ENCODE results near the gene IDH3G.

Gene IDH3G

DNA sequence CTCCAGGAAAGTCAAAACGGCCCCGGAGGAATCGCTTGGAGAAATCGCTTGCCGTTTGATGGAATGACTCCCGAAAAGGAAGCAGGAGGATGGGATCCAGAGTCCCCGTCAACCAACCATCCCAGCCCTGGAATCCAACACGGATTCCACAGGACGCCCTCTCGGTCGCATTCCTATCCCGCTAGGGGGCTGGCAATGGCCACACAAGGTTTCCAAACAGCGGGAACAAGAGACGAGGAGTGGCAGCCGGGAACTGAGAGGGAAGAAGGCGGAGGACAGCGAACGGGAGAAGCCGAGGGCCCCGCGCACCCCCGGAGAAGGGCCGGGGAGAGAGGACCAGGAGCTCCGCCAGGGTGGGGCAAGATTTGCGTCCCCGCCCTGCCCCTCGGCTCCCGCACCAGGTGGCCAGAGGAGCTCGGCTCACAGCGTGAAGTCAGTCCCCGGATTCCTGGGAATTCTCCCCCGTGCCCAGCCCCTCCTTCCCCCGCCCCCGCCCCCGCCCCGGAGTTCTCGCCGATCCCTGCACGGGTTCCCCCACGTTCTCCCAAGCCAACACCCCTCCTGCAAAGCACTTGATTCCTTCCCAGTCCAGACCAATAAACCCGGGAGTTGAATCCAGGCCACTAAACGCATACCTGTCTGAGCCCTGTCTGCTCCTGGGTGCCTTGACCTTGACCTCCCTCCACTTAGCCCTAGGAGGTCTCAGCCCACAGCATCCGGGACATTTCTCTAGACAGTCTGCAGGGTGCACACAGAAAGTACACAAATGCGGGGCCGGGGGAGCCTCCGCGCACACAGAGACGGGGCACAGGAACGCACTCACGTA, 34.8 kb upstream of the IDH3G start (continued):
- TF ChIP-seq PRDM10 (tag by site-specific recombination; IDR thresholded peaks at IDR 0.05), result peak; percentile 76

DNA sequence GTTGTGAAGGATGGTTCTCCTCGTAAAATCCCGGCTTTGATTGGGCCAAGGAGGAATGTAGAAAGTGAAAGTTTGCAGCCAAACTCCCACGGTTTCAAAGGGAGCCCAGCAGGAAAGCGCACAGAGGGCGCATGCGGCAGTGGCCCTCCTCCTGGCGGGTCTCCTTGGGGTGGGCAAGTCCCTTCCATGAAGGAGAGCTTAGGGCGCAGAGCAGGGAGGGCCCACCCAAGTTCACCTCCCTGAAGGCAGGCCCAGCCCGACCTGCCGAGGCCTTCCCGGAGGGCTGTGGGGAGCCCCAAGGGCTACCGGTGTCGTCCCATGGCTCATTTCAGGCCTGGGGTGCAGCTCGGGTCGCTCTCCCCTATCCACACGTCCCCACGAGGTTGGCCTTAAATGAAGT, 34.1 kb upstream of the IDH3G start:
- H3K9me3 ChIP-seq (ENCODE audit: control insufficient read depth, insufficient read depth, low read depth, low read length), result no peaks in the 10 kb centered on the region
- TF ChIP-seq PRDM6 (tag by site-specific recombination; IDR thresholded peaks at IDR 0.05) (no peak), ZNF138 (tag by site-specific recombination; IDR thresholded peaks at IDR 0.05; ENCODE audit: borderline replicate concordance) (no peak), ZNF776 (tag by site-specific recombination; IDR thresholded peaks at IDR 0.05; ENCODE audit: borderline replicate concordance) (no peak), ZNF354C (tag by site-specific recombination; IDR thresholded peaks at IDR 0.05; ENCODE audit: borderline replicate concordance, low read depth) (no peak), ZNF449 (tag by site-specific recombination; IDR thresholded peaks at IDR 0.05) (no peak), ZNF398 (tag by site-specific recombination; IDR thresholded peaks at IDR 0.05) (no peak), FEZF1 (tag by site-specific recombination; IDR thresholded peaks at IDR 0.05) (no peak), ZNF658 (tag by site-specific recombination; IDR thresholded peaks at IDR 0.05) (no peak), ZNF600 (tag by site-specific recombination; IDR thresholded peaks at IDR 0.05) (no peak)
- TF ChIP-seq, protein P1, sequence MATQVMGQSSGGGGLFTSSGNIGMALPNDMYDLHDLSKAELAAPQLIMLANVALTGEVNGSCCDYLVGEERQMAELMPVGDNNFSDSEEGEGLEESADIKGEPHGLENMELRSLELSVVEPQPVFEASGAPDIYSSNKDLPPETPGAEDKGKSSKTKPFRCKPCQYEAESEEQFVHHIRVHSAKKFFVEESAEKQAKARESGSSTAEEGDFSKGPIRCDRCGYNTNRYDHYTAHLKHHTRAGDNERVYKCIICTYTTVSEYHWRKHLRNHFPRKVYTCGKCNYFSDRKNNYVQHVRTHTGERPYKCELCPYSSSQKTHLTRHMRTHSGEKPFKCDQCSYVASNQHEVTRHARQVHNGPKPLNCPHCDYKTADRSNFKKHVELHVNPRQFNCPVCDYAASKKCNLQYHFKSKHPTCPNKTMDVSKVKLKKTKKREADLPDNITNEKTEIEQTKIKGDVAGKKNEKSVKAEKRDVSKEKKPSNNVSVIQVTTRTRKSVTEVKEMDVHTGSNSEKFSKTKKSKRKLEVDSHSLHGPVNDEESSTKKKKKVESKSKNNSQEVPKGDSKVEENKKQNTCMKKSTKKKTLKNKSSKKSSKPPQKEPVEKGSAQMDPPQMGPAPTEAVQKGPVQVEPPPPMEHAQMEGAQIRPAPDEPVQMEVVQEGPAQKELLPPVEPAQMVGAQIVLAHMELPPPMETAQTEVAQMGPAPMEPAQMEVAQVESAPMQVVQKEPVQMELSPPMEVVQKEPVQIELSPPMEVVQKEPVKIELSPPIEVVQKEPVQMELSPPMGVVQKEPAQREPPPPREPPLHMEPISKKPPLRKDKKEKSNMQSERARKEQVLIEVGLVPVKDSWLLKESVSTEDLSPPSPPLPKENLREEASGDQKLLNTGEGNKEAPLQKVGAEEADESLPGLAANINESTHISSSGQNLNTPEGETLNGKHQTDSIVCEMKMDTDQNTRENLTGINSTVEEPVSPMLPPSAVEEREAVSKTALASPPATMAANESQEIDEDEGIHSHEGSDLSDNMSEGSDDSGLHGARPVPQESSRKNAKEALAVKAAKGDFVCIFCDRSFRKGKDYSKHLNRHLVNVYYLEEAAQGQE (tag by site-specific recombination; IDR thresholded peaks at IDR 0.05), result no peak
- TF ChIP-seq, protein P2, sequence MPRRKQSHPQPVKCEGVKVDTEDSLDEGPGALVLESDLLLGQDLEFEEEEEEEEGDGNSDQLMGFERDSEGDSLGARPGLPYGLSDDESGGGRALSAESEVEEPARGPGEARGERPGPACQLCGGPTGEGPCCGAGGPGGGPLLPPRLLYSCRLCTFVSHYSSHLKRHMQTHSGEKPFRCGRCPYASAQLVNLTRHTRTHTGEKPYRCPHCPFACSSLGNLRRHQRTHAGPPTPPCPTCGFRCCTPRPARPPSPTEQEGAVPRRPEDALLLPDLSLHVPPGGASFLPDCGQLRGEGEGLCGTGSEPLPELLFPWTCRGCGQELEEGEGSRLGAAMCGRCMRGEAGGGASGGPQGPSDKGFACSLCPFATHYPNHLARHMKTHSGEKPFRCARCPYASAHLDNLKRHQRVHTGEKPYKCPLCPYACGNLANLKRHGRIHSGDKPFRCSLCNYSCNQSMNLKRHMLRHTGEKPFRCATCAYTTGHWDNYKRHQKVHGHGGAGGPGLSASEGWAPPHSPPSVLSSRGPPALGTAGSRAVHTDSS (tag by site-specific recombination; IDR thresholded peaks at IDR 0.05), result no peak
- no peaks in the 10 kb centered on the region for H3K4me1 ChIP-seq (ENCODE audit: control insufficient read depth, insufficient read depth, low read length)
- no peak overlapping the region for H3K27ac ChIP-seq (ENCODE audit: extremely low read depth, low read depth, low read length)
- no peaks in the 10 kb centered on the region for H3K36me3 ChIP-seq (ENCODE audit: control insufficient read depth in 2 of 2, insufficient read depth in 1 of 2, low read length in 2 of 2)
- ChIA-PET CTCF (interaction anchor here (1.2 kb wide), 1 partner anchor 95 kb away, joined by 5 read pairs; no protein-coding TSS in a partner anchor), POLR2A (interaction anchor here (1.1 to 1.5 kb wide), 3 partner anchors 9 to 21 kb away, joined by 3 to 9 read pairs (median 3); no protein-coding TSS in a partner anchor)
- H3K4me3 ChIP-seq (ENCODE audit: low read depth, low read length), result no peak overlapping the region

Data from HEK293 (cell line).